ENCODE data around the gene DDX31.
A peak's percentile ranks its signal among the peaks of the same experiment; 100 is the strongest.

The DDX31 gene

GRCh38 chr9:132592451-132592850 lies 77.3 kb downstream of the DDX31 start:
- Histone ChIP-seq H3K36me3 (ENCODE audit: control insufficient read depth, low read depth, low read length) (peaks cover 2% of the 10 kb centered on the region), H3K9me3 (ENCODE audit: control insufficient read depth, low read depth, low read length) (no peaks in the 10 kb centered on the region), H3K27ac (ENCODE audit: low read length) (no peak overlapping the region), H3K9ac (ENCODE audit: low read length) (peak overlapping the region; percentile 63), H3K4me1 (ENCODE audit: control insufficient read depth, low read depth, low read length) (peaks cover 24% of the 10 kb centered on the region), H3K27me3 (ENCODE audit: control insufficient read depth, insufficient read depth, low read length) (peaks cover 62% of the 10 kb centered on the region), H3K4me3 (ENCODE audit: low read length) (peak overlapping the region; percentile 56)

- peak overlapping the region; percentile 56 for H3K4me3 ChIP-seq (ENCODE audit: low read length)
Observed at GRCh38 chr9:132591751-132592314, 78.0 kb downstream of the DDX31 start.

GRCh38 chr9:132591244-132591643 lies 78.5 kb downstream of the DDX31 start:
- Histone ChIP-seq H3K4me3 (ENCODE audit: low read length) (peak overlapping the region; percentile 56), H3K9ac (ENCODE audit: low read length) (peak overlapping the region; percentile 63)

More at GRCh38 chr9:132591751-132592314, 78.0 kb downstream of the DDX31 start:
- Histone ChIP-seq H3K9ac (ENCODE audit: low read length) (peak overlapping the region; percentile 63), H3K36me3 (ENCODE audit: control insufficient read depth, low read depth, low read length) (peaks cover 2% of the 10 kb centered on the region), H3K27me3 (ENCODE audit: control insufficient read depth, insufficient read depth, low read length) (peaks cover 68% of the 10 kb centered on the region), H3K4me1 (ENCODE audit: control insufficient read depth, low read depth, low read length) (peaks cover 24% of the 10 kb centered on the region), H3K27ac (ENCODE audit: low read length) (peak overlapping the region; percentile 51), H3K9me3 (ENCODE audit: control insufficient read depth, low read depth, low read length) (no peaks in the 10 kb centered on the region)

GRCh38 chr9:132590318-132591182 lies 79.2 kb downstream of the DDX31 start:
- no peaks in the 10 kb centered on the region for H3K9me3 ChIP-seq (ENCODE audit: control insufficient read depth, low read depth, low read length)
- H3K27me3 ChIP-seq (ENCODE audit: control insufficient read depth, insufficient read depth, low read length): peaks cover 81% of the 10 kb centered on the region
- peak overlapping the region; percentile 26 for H3K9ac ChIP-seq (ENCODE audit: low read length)
- no peak overlapping the region for H3K27ac ChIP-seq (ENCODE audit: low read length)
- no peaks in the 10 kb centered on the region for H3K36me3 ChIP-seq (ENCODE audit: control insufficient read depth, low read depth, low read length)
- peak overlapping the region; percentile 56 for H3K4me3 ChIP-seq (ENCODE audit: low read length)
- peaks cover 36% of the 10 kb centered on the region for H3K4me1 ChIP-seq (ENCODE audit: control insufficient read depth, low read depth, low read length)

More at GRCh38 chr9:132591244-132591643, 78.5 kb downstream of the DDX31 start:
- Histone ChIP-seq H3K27ac (ENCODE audit: low read length) (peak overlapping the region; percentile 21), H3K36me3 (ENCODE audit: control insufficient read depth, low read depth, low read length) (peaks cover 2% of the 10 kb centered on the region), H3K9me3 (ENCODE audit: control insufficient read depth, low read depth, low read length) (no peaks in the 10 kb centered on the region), H3K27me3 (ENCODE audit: control insufficient read depth, insufficient read depth, low read length) (peaks cover 74% of the 10 kb centered on the region), H3K4me1 (ENCODE audit: control insufficient read depth, low read depth, low read length) (peaks cover 30% of the 10 kb centered on the region)

- no peak overlapping the region for H3K27ac ChIP-seq (ENCODE audit: low read length)
- H3K4me3 ChIP-seq (ENCODE audit: low read length): peak overlapping the region; percentile 56
- no peaks in the 10 kb centered on the region for H3K9me3 ChIP-seq (ENCODE audit: control insufficient read depth, low read depth, low read length)
- peaks cover 41% of the 10 kb centered on the region for H3K4me1 ChIP-seq (ENCODE audit: control insufficient read depth, low read depth, low read length)
- peaks cover 87% of the 10 kb centered on the region for H3K27me3 ChIP-seq (ENCODE audit: control insufficient read depth, insufficient read depth, low read length)
- no peaks in the 10 kb centered on the region for H3K36me3 ChIP-seq (ENCODE audit: control insufficient read depth, low read depth, low read length)
- peak overlapping the region; percentile 26 for H3K9ac ChIP-seq (ENCODE audit: low read length)
Observed at GRCh38 chr9:132590037-132590317, 79.8 kb downstream of the DDX31 start.

- Histone ChIP-seq H3K27me3 (ENCODE audit: control insufficient read depth, insufficient read depth, low read length) (peaks cover 92% of the 10 kb centered on the region), H3K4me3 (ENCODE audit: low read length) (peak overlapping the region; percentile 32), H3K9me3 (ENCODE audit: control insufficient read depth, low read depth, low read length) (no peaks in the 10 kb centered on the region)
Observed at GRCh38 chr9:132589148-132590036, 80.4 kb downstream of the DDX31 start.

GRCh38 chr9:132588501-132589147 lies 81.2 kb downstream of the DDX31 start:
- H3K36me3 ChIP-seq (ENCODE audit: control insufficient read depth, low read depth, low read length): no peaks in the 10 kb centered on the region
- no peak overlapping the region for H3K9ac ChIP-seq (ENCODE audit: low read length)
- peak overlapping the region; percentile 32 for H3K4me3 ChIP-seq (ENCODE audit: low read length)
- peaks cover 100% of the 10 kb centered on the region for H3K27me3 ChIP-seq (ENCODE audit: control insufficient read depth, insufficient read depth, low read length)
- H3K4me1 ChIP-seq (ENCODE audit: control insufficient read depth, low read depth, low read length): peaks cover 50% of the 10 kb centered on the region
- H3K9me3 ChIP-seq (ENCODE audit: control insufficient read depth, low read depth, low read length): no peaks in the 10 kb centered on the region
- no peak overlapping the region for H3K27ac ChIP-seq (ENCODE audit: low read length)

More at GRCh38 chr9:132589148-132590036, 80.4 kb downstream of the DDX31 start:
- Histone ChIP-seq H3K9ac (ENCODE audit: low read length) (no peak overlapping the region), H3K27ac (ENCODE audit: low read length) (no peak overlapping the region), H3K4me1 (ENCODE audit: control insufficient read depth, low read depth, low read length) (peaks cover 46% of the 10 kb centered on the region), H3K36me3 (ENCODE audit: control insufficient read depth, low read depth, low read length) (no peaks in the 10 kb centered on the region)

- peaks cover 49% of the 10 kb centered on the region for H3K4me1 ChIP-seq (ENCODE audit: control insufficient read depth, low read depth, low read length)
- H3K4me3 ChIP-seq (ENCODE audit: low read length): no peak overlapping the region
- H3K9ac ChIP-seq (ENCODE audit: low read length): no peak overlapping the region
- H3K27me3 ChIP-seq (ENCODE audit: control insufficient read depth, insufficient read depth, low read length): peaks cover 100% of the 10 kb centered on the region
- H3K27ac ChIP-seq (ENCODE audit: low read length): no peak overlapping the region
- no peaks in the 10 kb centered on the region for H3K9me3 ChIP-seq (ENCODE audit: control insufficient read depth, low read depth, low read length)
- H3K36me3 ChIP-seq (ENCODE audit: control insufficient read depth, low read depth, low read length): no peaks in the 10 kb centered on the region
Observed at GRCh38 chr9:132588098-132588497, 81.7 kb downstream of the DDX31 start.

- H3K27me3 ChIP-seq (ENCODE audit: control insufficient read depth, insufficient read depth, low read length): peaks cover 100% of the 10 kb centered on the region
- peaks cover 44% of the 10 kb centered on the region for H3K4me1 ChIP-seq (ENCODE audit: control insufficient read depth, low read depth, low read length)
- no peaks in the 10 kb centered on the region for H3K9me3 ChIP-seq (ENCODE audit: control insufficient read depth, low read depth, low read length)
- no peaks in the 10 kb centered on the region for H3K36me3 ChIP-seq (ENCODE audit: control insufficient read depth, low read depth, low read length)
- no peak overlapping the region for H3K27ac ChIP-seq (ENCODE audit: low read length)
- H3K4me3 ChIP-seq (ENCODE audit: low read length): no peak overlapping the region
- no peak overlapping the region for H3K9ac ChIP-seq (ENCODE audit: low read length)
Observed at GRCh38 chr9:132587592-132587955, 82.2 kb downstream of the DDX31 start.

- peaks cover 100% of the 10 kb centered on the region for H3K27me3 ChIP-seq (ENCODE audit: control insufficient read depth, insufficient read depth, low read length)
- H3K4me3 ChIP-seq (ENCODE audit: low read length): peak overlapping the region; percentile 33
Observed at GRCh38 chr9:132586830-132587591, 82.8 kb downstream of the DDX31 start.

More at GRCh38 chr9:132586830-132587591, 82.8 kb downstream of the DDX31 start:
- Histone ChIP-seq H3K27ac (ENCODE audit: low read length) (no peak overlapping the region), H3K9ac (ENCODE audit: low read length) (no peak overlapping the region), H3K4me1 (ENCODE audit: control insufficient read depth, low read depth, low read length) (peaks cover 38% of the 10 kb centered on the region), H3K9me3 (ENCODE audit: control insufficient read depth, low read depth, low read length) (no peaks in the 10 kb centered on the region), H3K36me3 (ENCODE audit: control insufficient read depth, low read depth, low read length) (no peaks in the 10 kb centered on the region)

All from iPS-18a (cell line).